Renal pelvis (tissue), 4 donors: ENCODE results near the gene CTDP1. TPM values are rescaled to one million over a fixed set of nuclear protein-coding genes. Genes with fewer than 3 reads are reported as not detected.

Experiments used
- DNase-seq: peaks from one replicate; pipeline ENCODE4 v3.0.0-alpha.2; 2013
- polyA plus RNA-seq, 3 donors: library from polyadenylated mRNA; unstranded; fragments of 120-200 nt; gene quantifications; one replicate each; pipeline ENCODE4 v1.2.1, GENCODE V29; 2013; ENCODE audit not compliant: insufficient read length in 3 of 3

CTDP1 gene
- polyA plus RNA-seq, 3 donors, result 12.9 to 17.4 (median 16.0) TPM

- DNase-seq, result peak; percentile 40
These were observed 117.2 kb downstream of the CTDP1 start for GRCh38 chr18:79796531-79797405.

GRCh38 chr18:79797518-79798345 is 118.1 kb downstream of the CTDP1 start, which contains the start of gene KCNG2:
Gene KCNG2 (plus strand): TSS chr18:79797938. CDS start chr18:79863668, 65,730 bp downstream.
- DNase-seq, result peak; percentile 42

- no peak for DNase-seq
These were observed 118.9 kb downstream of the CTDP1 start for GRCh38 chr18:79798346-79798998.

GRCh38 chr18:79798999-79799370 is 119.4 kb downstream of the CTDP1 start:
- DNase-seq, result peak; percentile 49

- no peak for DNase-seq
These were observed 120.2 kb downstream of the CTDP1 start for GRCh38 chr18:79799619-79800370.

GRCh38 chr18:79800371-79801180 is 121.0 kb downstream of the CTDP1 start:
- no peak for DNase-seq

GRCh38 chr18:79801217-79801616 is 121.6 kb downstream of the CTDP1 start:
- no peak for DNase-seq

- no peak for DNase-seq
These were observed 122.0 kb downstream of the CTDP1 start for GRCh38 chr18:79801641-79802040.

GRCh38 chr18:79802298-79802697 is 122.7 kb downstream of the CTDP1 start:
- DNase-seq, result no peak

- no peak for DNase-seq
These were observed 124.0 kb downstream of the CTDP1 start for GRCh38 chr18:79803611-79804051.

Other genes starting within 250 kb of the CTDP1 start
- under 1 TPM; 0.33 to 0.71 (median 0.39) TPM for gene KCNG2, start 118.1 kb downstream of the CTDP1 start, polyA plus RNA-seq